Measurements from ENCODE around the gene PDZD2. TPM values are rescaled to one million over a fixed set of nuclear protein-coding genes. Genes with fewer than 3 reads are reported as not detected.

Gene PDZD2
- total RNA-seq, 1 experiment from 2014 or later = 0.37 TPM

- POLR2A ChIA-PET = no interaction called here
- RAD21 ChIA-PET (ENCODE audit: low non-redundant PET in 1 of 2, low total read pairs in 2 of 2, uncharacterized antibody in 2 of 2, unreplicated experiment in 2 of 2) = no interaction called here
- TF ChIP-seq YY1 (IDR thresholded peaks at IDR 0.05; ENCODE audit: extremely low read depth, insufficient replicate concordance, low read depth, low read length) = no peak
- no peak for TF ChIP-seq SIN3A (IDR thresholded peaks at IDR 0.05; ENCODE audit: low read depth)
- no peak for TF ChIP-seq FOSL1 (IDR thresholded peaks at IDR 0.05; ENCODE audit: low read depth)
- no peak for TF ChIP-seq SP1 (IDR thresholded peaks at IDR 0.05; ENCODE audit: low read depth)
- TF ChIP-seq EZH2phosphoT487 (IDR thresholded peaks at IDR 0.05; ENCODE audit: borderline replicate concordance) = no peak
- no peak for TF ChIP-seq ELF1 (IDR thresholded peaks at IDR 0.05; ENCODE audit: borderline replicate concordance, low read depth)
- no peak for TF ChIP-seq CBX3 (IDR thresholded peaks at IDR 0.05; ENCODE audit: low read depth)
- no peak overlapping the region for H3K9ac ChIP-seq (ENCODE audit: low read length)
- DNase-seq (ENCODE audit: low read depth, low spot score) (no peak), ATAC-seq (no peak)
- H3K9me3 ChIP-seq (ENCODE audit: control insufficient read depth in 1 of 2, insufficient read depth in 1 of 2, low read depth in 1 of 2, low read length in 2 of 2) = no peaks in the 10 kb centered on the region
- no peaks in the 10 kb centered on the region for H3K79me2 ChIP-seq (ENCODE audit: insufficient read depth, low read length)
- H3K4me3 ChIP-seq (replicated peaks in 1 of 2; ENCODE audit: low read depth in 1 of 2, low read length in 2 of 2) = no peak overlapping the region
- intact Hi-C loops (cut with micrococcal nuclease) = no loop called here
- H3K27ac ChIP-seq (ENCODE audit: low read depth, low read length) = no peak overlapping the region
- no peaks in the 10 kb centered on the region for H3K4me1 ChIP-seq (ENCODE audit: control insufficient read depth in 1 of 2, insufficient read depth in 2 of 2, low read length in 2 of 2)
- H4K20me1 ChIP-seq (ENCODE audit: insufficient read depth) = no peaks in the 10 kb centered on the region
- H3K27me3 ChIP-seq (ENCODE audit: insufficient read depth, low read length) = no peaks in the 10 kb centered on the region
- no peaks in the 10 kb centered on the region for H3K36me3 ChIP-seq (ENCODE audit: control insufficient read depth in 1 of 2, insufficient read depth in 2 of 2, low read length in 2 of 2)
- H2AFZ ChIP-seq (ENCODE audit: low read depth, low read length, poor library complexity, severe bottlenecking) = no peak overlapping the region
- BruUV-seq (replicated peaks) = no TSS peak
- no peak overlapping the region for H3K4me2 ChIP-seq (ENCODE audit: low read length)
- CTCF ChIA-PET = no interaction called here
- no peaks in the 10 kb centered on the region for H3K9me2 ChIP-seq (ENCODE audit: insufficient read depth)
These were observed 432.5 kb downstream of the PDZD2 start for GRCh38 chr5:32071351-32071944.

- no peaks in the 10 kb centered on the region for H3K9me2 ChIP-seq (ENCODE audit: insufficient read depth)
- CTCF ChIA-PET = no interaction called here
- H3K9ac ChIP-seq (ENCODE audit: low read length) = no peak overlapping the region
- H3K36me3 ChIP-seq (ENCODE audit: control insufficient read depth in 1 of 2, insufficient read depth in 2 of 2, low read length in 2 of 2) = no peaks in the 10 kb centered on the region
- POLR2A ChIA-PET = no interaction called here
- no peak overlapping the region for H3K4me2 ChIP-seq (ENCODE audit: low read length)
- no TSS peak for BruUV-seq (replicated peaks)
- RAD21 ChIA-PET (ENCODE audit: low non-redundant PET in 1 of 2, low total read pairs in 2 of 2, uncharacterized antibody in 2 of 2, unreplicated experiment in 2 of 2) = no interaction called here
- no peak overlapping the region for H3K27ac ChIP-seq (ENCODE audit: low read depth, low read length)
- H4K20me1 ChIP-seq (ENCODE audit: insufficient read depth) = no peaks in the 10 kb centered on the region
- H2AFZ ChIP-seq (ENCODE audit: low read depth, low read length, poor library complexity, severe bottlenecking) = no peak overlapping the region
- H3K4me3 ChIP-seq (replicated peaks in 1 of 2; ENCODE audit: low read depth in 1 of 2, low read length in 2 of 2) = no peak overlapping the region
- intact Hi-C loops (cut with micrococcal nuclease) = no loop called here
- DNase-seq (ENCODE audit: low read depth, low spot score) (no peak), ATAC-seq (no peak)
- H3K27me3 ChIP-seq (ENCODE audit: insufficient read depth, low read length) = no peaks in the 10 kb centered on the region
- H3K79me2 ChIP-seq (ENCODE audit: insufficient read depth, low read length) = no peaks in the 10 kb centered on the region
- no peaks in the 10 kb centered on the region for H3K9me3 ChIP-seq (ENCODE audit: control insufficient read depth in 1 of 2, insufficient read depth in 1 of 2, low read depth in 1 of 2, low read length in 2 of 2)
- no peaks in the 10 kb centered on the region for H3K4me1 ChIP-seq (ENCODE audit: control insufficient read depth in 1 of 2, insufficient read depth in 2 of 2, low read length in 2 of 2)
- TF ChIP-seq ZNF274 (IDR thresholded peaks at IDR 0.05; ENCODE audit: low read depth, low read length) (no peak), ATF3 (IDR thresholded peaks at IDR 0.05) (no peak), SIN3A (IDR thresholded peaks at IDR 0.05; ENCODE audit: low read depth) (no peak), POLR2A (IDR thresholded peaks at IDR 0.05; ENCODE audit: borderline replicate concordance, extremely low read depth, insufficient read depth, insufficient read length) (no peak), ZBTB33 (IDR thresholded peaks at IDR 0.05; ENCODE audit: extremely low read depth, insufficient replicate concordance, low read length) (no peak), SRF (IDR thresholded peaks at IDR 0.05; ENCODE audit: low read depth) (no peak)
These were observed 433.1 kb downstream of the PDZD2 start for GRCh38 chr5:32072054-32072453.
